H1 (cell line): ENCODE data around the gene CNNM3. TPM values are rescaled to one million over a fixed set of nuclear protein-coding genes. Genes with fewer than 3 reads are reported as not detected.

Source experiments
- CBX5 ChIP-seq: fragments of 300-800, 300-1000 bp; sonication (generic); IDR thresholded peaks from 2 replicates; pipeline ENCODE4 v1.7.1; 2016; ENCODE audit warnings: antibody characterized with exemption, low read length, low read depth
- CREB1 ChIP-seq: IDR thresholded peaks from 2 replicates; pipeline ENCODE4 v1.6.1; 2012; ENCODE audit warnings: inconsistent platforms
- EP300 ChIP-seq, 2 experiments: IDR thresholded peaks; 1 replicate in 1 of 2; 2 replicates in 1 of 2; pipeline ENCODE4 v1.6.1; 2011 to 2012; ENCODE audit warnings: low read depth in 2 of 2, low read length in 2 of 2, mild to moderate bottlenecking in 2 of 2, borderline replicate concordance in 1 of 2, inconsistent platforms in 1 of 2, moderate library complexity in 1 of 2
- GABPA ChIP-seq: IDR thresholded peaks from 2 replicates; pipeline ENCODE4 v1.6.1; 2011; ENCODE audit warnings: mild to moderate bottlenecking, low read length, moderate library complexity, borderline replicate concordance; ENCODE audit not compliant: insufficient read depth
- GTF2F1 ChIP-seq: IDR thresholded peaks from 2 replicates; pipeline ENCODE4 v1.6.1; 2012; ENCODE audit warnings: low read depth, low read length, improper control_type of control experiment, borderline replicate concordance
- HDAC2 ChIP-seq, 2 experiments: fragments of 300-600 bp in 1 of 2; sonication (generic) in 1 of 2; IDR thresholded peaks; 2 replicates each; pipeline ENCODE4 v1.6.1; 2011 to 2012; ENCODE audit warnings: low read depth in 2 of 2, low read length in 2 of 2, mild to moderate bottlenecking in 2 of 2, moderate library complexity in 2 of 2, borderline replicate concordance in 1 of 2, inconsistent platforms in 1 of 2
- KDM4A ChIP-seq: IDR thresholded peaks from one replicate; pipeline ENCODE4 v1.7.1; 2012; ENCODE audit warnings: low read depth, mild to moderate bottlenecking, moderate library complexity, low read length, inconsistent platforms; ENCODE audit not compliant: severe bottlenecking
- NRF1 ChIP-seq: IDR thresholded peaks from 2 replicates; pipeline ENCODE4 v1.6.1; 2011; ENCODE audit warnings: mild to moderate bottlenecking, low read depth, low read length, improper control_type of control experiment
- POLR2A ChIP-seq, 2 experiments: IDR thresholded peaks; 1 replicate in 1 of 2; 2 replicates in 1 of 2; pipeline ENCODE4 v1.6.1; 2011; ENCODE audit warnings: low read depth in 2 of 2, low read length in 2 of 2, mild to moderate bottlenecking in 2 of 2; ENCODE audit errors: control extremely low read depth in 1 of 2
- POLR2AphosphoS5 ChIP-seq: IDR thresholded peaks from 2 replicates; pipeline ENCODE4 v1.6.1; 2011; ENCODE audit warnings: low read depth, low read length
- POU5F1 ChIP-seq: IDR thresholded peaks from 2 replicates; pipeline ENCODE4 v1.6.1; 2011; ENCODE audit warnings: low read depth, mild to moderate bottlenecking, low read length, moderate library complexity
- RBBP5 ChIP-seq: IDR thresholded peaks from 2 replicates; pipeline ENCODE4 v1.7.1; 2012; ENCODE audit warnings: low read depth, mild to moderate bottlenecking, inconsistent platforms, low read length, moderate library complexity, borderline replicate concordance
- RNF2 ChIP-seq: fragments of 200-900, 300-1000 bp; sonication (generic); IDR thresholded peaks from 2 replicates; pipeline ENCODE4 v1.7.1; 2016; ENCODE audit warnings: borderline replicate concordance, low read depth, mild to moderate bottlenecking, antibody characterized with exemption, low read length; ENCODE audit not compliant: poor library complexity, severe bottlenecking; ENCODE audit errors: missing control alignments
- SAP30 ChIP-seq: fragments of 300-600 bp; sonication (generic); IDR thresholded peaks from 2 replicates; pipeline ENCODE4 v1.7.1; 2012; ENCODE audit warnings: low read length, moderate library complexity, mild to moderate bottlenecking, inconsistent platforms; ENCODE audit not compliant: insufficient read depth, insufficient replicate concordance
- SIN3A ChIP-seq, 2 experiments: IDR thresholded peaks in 1 of 2; conservative IDR thresholded peaks in 1 of 2; 2 replicates each; pipeline ENCODE4 v1.6.1; 2011 to 2012; ENCODE audit warnings: low read length in 2 of 2, improper control_type of control experiment in 1 of 2, low read depth in 1 of 2, mild to moderate bottlenecking in 1 of 2
- SIRT6 ChIP-seq: IDR thresholded peaks from one replicate; pipeline ENCODE4 v1.7.1; 2012; ENCODE audit warnings: low read length, inconsistent platforms
- SP2 ChIP-seq: IDR thresholded peaks from 2 replicates; pipeline ENCODE4 v1.6.1; 2012; ENCODE audit warnings: mild to moderate bottlenecking, low read length, inconsistent platforms
- USF2 ChIP-seq: IDR thresholded peaks from 2 replicates; pipeline ENCODE4 v1.6.1; 2011; ENCODE audit warnings: low read length, improper control_type of control experiment
- polyA plus RNA-seq, 7 experiments: library from polyadenylated mRNA; depleted of rRNA in 3 of 7; stranded (reverse) in 5 of 7; unstranded in 2 of 7; fragments of >200 nt in 5 of 7; fragments of 200-250 nt in 2 of 7; gene quantifications; 1 replicate in 5 of 7; 2 replicates in 1 of 7; 4 replicates in 1 of 7; pipeline versions ENCODE4 v1.2.1 to v1.2.3, GENCODE V29; 2011 to 2013; ENCODE audit warnings: missing spikeins in 2 of 7, mixed read lengths in 2 of 7
- total RNA-seq: library from RNA; stranded (reverse); fragmentation: NEBNext Ultra II Directional; extraction: Animal tissue kit (Norgen Biotek cat#: 25700); gene quantifications from 2 replicates; pipeline ENCODE4 v1.2.1, GENCODE V29; 2021
- TF ChIP-seq, protein P1 (sequence below), 3 experiments: IDR thresholded peaks; 1 replicate in 2 of 3; 2 replicates in 1 of 3; pipeline versions ENCODE4 v1.5.1 to v1.6.1; 2011; ENCODE audit warnings: low read length in 3 of 3, mild to moderate bottlenecking in 3 of 3, inconsistent platforms in 2 of 3, low read depth in 1 of 3, moderate library complexity in 1 of 3; ENCODE audit not compliant: insufficient read depth in 1 of 3; ENCODE audit errors: control extremely low read depth in 1 of 3

The CNNM3 gene
- total and polyA plus RNA-seq, 2 of the 8 experiments (the other 6 are each of a cell fraction or from before 2014, with no cell fraction given): 29.1 to 29.2 TPM

- TF ChIP-seq RNF2 (no peak), SIRT6 (no peak), GABPA (peak; percentile 57; the same call in 1 of the 2 replicates), NRF1 (peak; percentile 50; the same call in 1 of the 2 replicates), POLR2AphosphoS5 (peak; percentile 52; the same call in 1 of the 2 replicates), POU5F1 (no peak), EP300 (IDR thresholded peaks at IDR 0.05; ENCODE audit: borderline replicate concordance in 1 of 2, low read depth in 2 of 2, low read length in 2 of 2) (no peak), SP2 (no peak), SIN3A (conservative IDR thresholded peaks at IDR 0.05 in 1 of 2, IDR thresholded peaks at IDR 0.05 in 1 of 2; ENCODE audit: low read depth in 1 of 2, low read length in 2 of 2) (peak; percentile 51 to 74; a peak in 2 of 4 replicates), HDAC2 (IDR thresholded peaks at IDR 0.05; ENCODE audit: borderline replicate concordance in 1 of 2, low read depth in 2 of 2, low read length in 2 of 2) (no peak), USF2 (no peak), GTF2F1 (no peak), CREB1 (no peak; the same call in 1 of the 2 replicates), RBBP5 (peak; percentile 72; the same call in 1 of the 2 replicates), POLR2A (IDR thresholded peaks at IDR 0.05; ENCODE audit: control extremely low read depth in 1 of 2, low read depth in 2 of 2, low read length in 2 of 2) (no peak; a peak in 1 of 3 replicates), CBX5 (no peak), SAP30 (no peak), KDM4A (no peak)
- TF ChIP-seq, protein P1, sequence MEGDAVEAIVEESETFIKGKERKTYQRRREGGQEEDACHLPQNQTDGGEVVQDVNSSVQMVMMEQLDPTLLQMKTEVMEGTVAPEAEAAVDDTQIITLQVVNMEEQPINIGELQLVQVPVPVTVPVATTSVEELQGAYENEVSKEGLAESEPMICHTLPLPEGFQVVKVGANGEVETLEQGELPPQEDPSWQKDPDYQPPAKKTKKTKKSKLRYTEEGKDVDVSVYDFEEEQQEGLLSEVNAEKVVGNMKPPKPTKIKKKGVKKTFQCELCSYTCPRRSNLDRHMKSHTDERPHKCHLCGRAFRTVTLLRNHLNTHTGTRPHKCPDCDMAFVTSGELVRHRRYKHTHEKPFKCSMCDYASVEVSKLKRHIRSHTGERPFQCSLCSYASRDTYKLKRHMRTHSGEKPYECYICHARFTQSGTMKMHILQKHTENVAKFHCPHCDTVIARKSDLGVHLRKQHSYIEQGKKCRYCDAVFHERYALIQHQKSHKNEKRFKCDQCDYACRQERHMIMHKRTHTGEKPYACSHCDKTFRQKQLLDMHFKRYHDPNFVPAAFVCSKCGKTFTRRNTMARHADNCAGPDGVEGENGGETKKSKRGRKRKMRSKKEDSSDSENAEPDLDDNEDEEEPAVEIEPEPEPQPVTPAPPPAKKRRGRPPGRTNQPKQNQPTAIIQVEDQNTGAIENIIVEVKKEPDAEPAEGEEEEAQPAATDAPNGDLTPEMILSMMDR (IDR thresholded peaks at IDR 0.05; ENCODE audit: control extremely low read depth in 1 of 3, insufficient read depth in 1 of 3, low read depth in 1 of 3, low read length in 3 of 3): no peak
These were observed 16.9 kb downstream of the CNNM3 start (continued) for GRCh38 chr2:96832754-96833507.
